Heart left ventricle (tissue), 16 donors: ENCODE data around the gene SLC17A8. TPM values are rescaled to one million over a fixed set of nuclear protein-coding genes. Genes with fewer than 3 reads are reported as not detected.

Source experiments
- ATAC-seq, 4 donors: fragments of 200-7000 bp; cut with Tn5 transposase; one replicate each; pipeline ENCODE4 v1.9.1; 2020 to 2022; ENCODE audit warnings: moderate library complexity in 4 of 4, mild to moderate bottlenecking in 3 of 4, moderate number of reproducible peaks in 1 of 4
- DNase-seq, 5 donors: peaks; one replicate each; pipeline ENCODE4 v3.0.0-alpha.2; 2020
- H3K27ac ChIP-seq, 12 donors: fragments of 200-600 bp; sonication (generic) in 4 of 12; one replicate each; pipeline versions ENCODE4 v1.5.0 to v1.8.0; 2016 to 2022; ENCODE audit warnings: mild to moderate bottlenecking in 2 of 12
- H3K27me3 ChIP-seq, 9 donors: fragments of 200-600 bp; sonication (generic) in 2 of 9; one replicate each; pipeline versions ENCODE4 v1.5.1 to v1.8.0; 2016 to 2022; ENCODE audit warnings: mild to moderate bottlenecking in 3 of 9
- H3K36me3 ChIP-seq, 9 donors: fragments of 200-600 bp; sonication (generic) in 2 of 9; one replicate each; pipeline versions ENCODE4 v1.5.0 to v1.8.0; 2018 to 2022; ENCODE audit warnings: mild to moderate bottlenecking in 2 of 9
- H3K4me1 ChIP-seq, 12 donors: fragments of 200-600 bp; sonication (generic) in 4 of 12; one replicate each; pipeline versions ENCODE4 v1.5.0 to v1.8.0; 2016 to 2022; ENCODE audit warnings: mild to moderate bottlenecking in 3 of 12
- H3K4me3 ChIP-seq, 12 donors: fragments of 200-600 bp; sonication (generic) in 4 of 12; one replicate each; pipeline versions ENCODE4 v1.5.0 to v1.8.0; 2017 to 2022; ENCODE audit warnings: mild to moderate bottlenecking in 9 of 12, moderate library complexity in 4 of 12
- H3K9me3 ChIP-seq, 12 donors: fragments of 200-600 bp; sonication (generic) in 4 of 12; one replicate each; pipeline versions ENCODE4 v1.5.0 to v1.8.0; 2016 to 2022; ENCODE audit warnings: mild to moderate bottlenecking in 1 of 12
- POLR2A ChIP-seq, 2 donors: fragments of 450-650 bp; IDR thresholded peaks; one replicate each; pipeline ENCODE4 v1.6.1; 2017; ENCODE audit warnings: antibody characterized with exemption in 2 of 2, mild to moderate bottlenecking in 2 of 2, moderate library complexity in 2 of 2
- WGBS, 4 donors: extraction: QIAGEN DNeasy Blood & Tissue Kit in 2 of 4; methylation state at CpG; one replicate each; pipeline versions ENCODE4 v1.1.5 to v1.1.7; 2013 to 2018; 5-methylcytosine and 5-hydroxymethylcytosine counted together
- intact Hi-C, 10 donors: fragments of 100-400 bp; cut with DNase I; formaldehyde crosslinking; loops; one replicate each; pipeline versions ENCODE4 v1.11.1 to v1.14.2; 2022
- polyA plus RNA-seq, 2 donors: library from polyadenylated mRNA; stranded (reverse); fragments of 200-250 nt; gene quantifications; one replicate each; pipeline ENCODE4 v1.2.3, GENCODE V29; 2013
- total RNA-seq, 9 donors: library from RNA; depleted of rRNA in 2 of 9; stranded (reverse); fragments of >200 nt in 2 of 9; fragmentation: NEBNext Ultra II Directional in 3 of 9; extraction: Animal tissue kit (Norgen Biotek cat#: 25700) in 3 of 9; gene quantifications; one replicate each; pipeline versions ENCODE4 v1.1.0 to v1.2.4, GENCODE V29; 2016 to 2023
- TF ChIP-seq, protein P1 (sequence below), 12 donors: fragments of 200-600 bp; sonication (generic) in 4 of 12; IDR thresholded peaks; one replicate each; pipeline versions ENCODE4 v1.5.0 to v1.8.0; 2018 to 2022; ENCODE audit warnings: antibody characterized with exemption in 12 of 12, mild to moderate bottlenecking in 5 of 12
- donor health status: ischemic (EF 13 %, LVEDD 7.1; RV severe dilation, severe dysfunction).
- donor health status: healthy with polysubstance abuse.
- donor health status: DM: no; HTN: yes; CAD: no.
- donor health status: DM: no; HTN: no; CAD: no.
- donor health status: ischemic (EF 25% LVEDD 6.9; RV normal size, moderate dysfunction).
- donor health status: ischemic (EF 25% LVEDD 5.7; RV mildly dilated, moderate dysfunction).
- donor health status: healthy.
- donor health status: DM: yes; HTN: yes; CAD: no.
- donor health status: ischemic (EF 35%, LVEDD 5.7; RV mildly dilated, moderate dysfunction).
- donor health status: nonischemic (EF 11% LVEDD 7.7; RV severe dilation, severe dysfunction).
- donor health status: DM: yes; HTN: yes; CAD: no.
- donor health status: PGD.
- donor health status: ischemic (EF 29% LVEDD 5.4; RV normal size, mild dysfunction).
- donor health status: nonischemic (EF 23%, LVEDD 6.1; RV moderate dilation, normal function).

Gene SLC17A8
- total and polyA plus RNA-seq, 11 donors: 0.15 TPM; not detected in 10

DNA sequence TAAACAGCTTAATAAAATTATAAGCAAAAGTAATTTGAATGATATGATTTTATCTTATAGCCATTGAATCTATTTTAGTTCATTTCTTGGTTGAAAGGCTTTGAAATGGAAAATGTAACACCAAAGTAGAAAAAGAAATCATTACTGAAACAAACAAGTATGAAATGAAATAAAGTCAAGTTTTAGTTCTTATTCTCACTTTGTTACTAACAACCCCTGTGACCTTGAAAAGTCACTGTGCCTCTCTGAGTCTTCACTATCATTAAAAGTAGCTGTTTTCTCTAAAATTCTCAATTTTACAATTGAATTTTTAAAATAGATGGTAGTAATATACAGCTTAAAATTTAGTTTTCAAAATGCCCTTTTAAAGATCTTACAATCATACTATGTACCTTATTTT lies 32.4 kb upstream of the SLC17A8 start:
- Histone ChIP-seq H3K4me1 (no peaks in the 10 kb centered on the region), H3K4me3 (no peak overlapping the region), H3K36me3 (peaks cover 0 to 84% (median 67%) of the 10 kb centered on the region in 9 donors), H3K27ac (no peak overlapping the region), H3K9me3 (no peaks in the 10 kb centered on the region), H3K27me3 (no peaks in the 10 kb centered on the region)
- intact Hi-C loops: no loop called here
- DNase-seq: no peak
- TF ChIP-seq, protein P1, sequence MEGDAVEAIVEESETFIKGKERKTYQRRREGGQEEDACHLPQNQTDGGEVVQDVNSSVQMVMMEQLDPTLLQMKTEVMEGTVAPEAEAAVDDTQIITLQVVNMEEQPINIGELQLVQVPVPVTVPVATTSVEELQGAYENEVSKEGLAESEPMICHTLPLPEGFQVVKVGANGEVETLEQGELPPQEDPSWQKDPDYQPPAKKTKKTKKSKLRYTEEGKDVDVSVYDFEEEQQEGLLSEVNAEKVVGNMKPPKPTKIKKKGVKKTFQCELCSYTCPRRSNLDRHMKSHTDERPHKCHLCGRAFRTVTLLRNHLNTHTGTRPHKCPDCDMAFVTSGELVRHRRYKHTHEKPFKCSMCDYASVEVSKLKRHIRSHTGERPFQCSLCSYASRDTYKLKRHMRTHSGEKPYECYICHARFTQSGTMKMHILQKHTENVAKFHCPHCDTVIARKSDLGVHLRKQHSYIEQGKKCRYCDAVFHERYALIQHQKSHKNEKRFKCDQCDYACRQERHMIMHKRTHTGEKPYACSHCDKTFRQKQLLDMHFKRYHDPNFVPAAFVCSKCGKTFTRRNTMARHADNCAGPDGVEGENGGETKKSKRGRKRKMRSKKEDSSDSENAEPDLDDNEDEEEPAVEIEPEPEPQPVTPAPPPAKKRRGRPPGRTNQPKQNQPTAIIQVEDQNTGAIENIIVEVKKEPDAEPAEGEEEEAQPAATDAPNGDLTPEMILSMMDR (IDR thresholded peaks at IDR 0.05): no peak
- TF ChIP-seq POLR2A (IDR thresholded peaks at IDR 0.05): no peak
- no peak for ATAC-seq

GRCh38 chr12:100326208-100326607 lies 30.7 kb upstream of the SLC17A8 start:
- no peak overlapping the region for H3K4me3 ChIP-seq
- intact Hi-C loops: no loop called here
- ATAC-seq (no peak), DNase-seq (no peak)
- no peaks in the 10 kb centered on the region for H3K4me1 ChIP-seq
- H3K36me3 ChIP-seq: peaks cover 0 to 94% (median 74%) of the 10 kb centered on the region in 9 donors
- TF ChIP-seq POLR2A (IDR thresholded peaks at IDR 0.05): no peak
- TF ChIP-seq, protein P1 (IDR thresholded peaks at IDR 0.05): no peak
- H3K9me3 ChIP-seq: no peaks in the 10 kb centered on the region
- H3K27me3 ChIP-seq: no peaks in the 10 kb centered on the region
- no peak overlapping the region for H3K27ac ChIP-seq

DNA sequence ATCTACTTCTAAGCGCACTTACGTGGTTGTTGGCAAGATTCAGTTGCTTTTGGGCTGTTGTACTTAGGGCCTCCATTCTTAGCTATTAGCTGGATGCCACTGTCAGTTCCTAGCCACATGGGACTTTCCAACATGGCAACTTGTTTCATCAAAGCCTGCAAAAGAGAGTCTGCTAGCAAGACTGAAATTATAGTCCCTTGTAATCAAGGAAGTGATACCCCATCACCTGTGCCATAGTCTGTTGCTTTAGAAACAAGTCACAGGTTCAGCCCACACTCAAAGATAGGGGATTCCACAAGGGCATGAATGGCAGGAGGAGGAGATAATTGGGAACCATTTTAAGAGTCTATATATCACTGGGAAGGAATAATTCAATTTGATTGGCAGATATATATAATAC lies 27.1 kb upstream of the SLC17A8 start:
- no peak overlapping the region for H3K27ac ChIP-seq
- H3K9me3 ChIP-seq: no peaks in the 10 kb centered on the region
- H3K4me3 ChIP-seq: no peak overlapping the region
- no peaks in the 10 kb centered on the region for H3K27me3 ChIP-seq
- 95 to 98% (median 96%) methylated on average over 2 of the region's 2 CpGs for WGBS, 4 donors
- H3K4me1 ChIP-seq: no peaks in the 10 kb centered on the region
- DNase-seq (no peak), ATAC-seq (no peak)
- H3K36me3 ChIP-seq: peaks cover 0 to 100% (median 90%) of the 10 kb centered on the region in 9 donors
- intact Hi-C loops: no loop called here
- TF ChIP-seq, protein P1 (IDR thresholded peaks at IDR 0.05): no peak

DNA sequence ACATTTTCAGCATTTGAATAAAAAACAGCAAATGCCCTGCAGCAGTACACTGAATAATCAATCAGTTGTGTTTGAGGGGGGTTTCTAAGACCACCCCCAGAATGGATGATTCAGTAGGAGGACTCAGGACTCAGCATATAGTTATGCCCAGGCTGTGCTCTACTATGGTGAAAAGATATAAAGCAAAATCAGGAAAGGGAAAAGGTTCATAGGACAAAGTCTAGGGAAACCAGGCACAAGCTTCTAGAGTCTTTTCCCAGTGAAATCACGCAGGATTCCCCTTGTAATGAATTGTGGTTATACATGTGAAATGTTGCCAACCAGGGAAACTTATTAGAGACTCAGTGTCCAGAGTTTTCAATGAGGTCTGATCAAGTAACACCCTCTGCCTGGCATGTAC lies 25.0 kb upstream of the SLC17A8 start:
- H3K9me3 ChIP-seq: no peaks in the 10 kb centered on the region
- WGBS, 4 donors: 75 to 95% (median 89%) methylated on average over 1 of the region's 1 CpG
- DNase-seq (no peak), ATAC-seq (no peak)
- no peaks in the 10 kb centered on the region for H3K4me1 ChIP-seq
- intact Hi-C loops: no loop called here
- H3K36me3 ChIP-seq: peaks cover 0 to 100% (median 93%) of the 10 kb centered on the region in 9 donors
- H3K27me3 ChIP-seq: no peaks in the 10 kb centered on the region
- TF ChIP-seq, protein P1 (IDR thresholded peaks at IDR 0.05): no peak
- no peak for TF ChIP-seq POLR2A (IDR thresholded peaks at IDR 0.05)
- H3K27ac ChIP-seq: no peak overlapping the region
- H3K4me3 ChIP-seq: no peak overlapping the region
